ENCODE results near the gene AACS.

- TF ChIP-seq CTCF (conservative IDR thresholded peaks at IDR 0.05; ENCODE audit: low read depth, low read length) (no peak), EZH2 (IDR thresholded peaks at IDR 0.05; ENCODE audit: borderline replicate concordance, low read depth, low read length, poor library complexity, severe bottlenecking) (no peak)
These were observed 107.1 kb downstream of the AACS start for GRCh38 chr12:125172231-125172850.
